ENCODE measurements around the gene DRP2.
A peak's percentile ranks its signal among the peaks of the same experiment; 100 is the strongest.

- TF ChIP-seq CTCF (conservative IDR thresholded peaks at IDR 0.05; ENCODE audit: low read depth, low read length) (peak; percentile 68), EZH2 (IDR thresholded peaks at IDR 0.05; ENCODE audit: borderline replicate concordance, low read depth, low read length, poor library complexity, severe bottlenecking) (no peak)
These were observed 67.8 kb downstream of the DRP2 start for GRCh38 chrX:101287402-101287801.
